H9 (cell line): ENCODE results near the gene PLP2. TPM values are rescaled to one million over a fixed set of nuclear protein-coding genes. Genes with fewer than 3 reads are reported as not detected.

ENCODE experiments used
- DNase-seq: peaks from one replicate; pipeline ENCODE4 v3.0.0-alpha.2; 2017
- H2AFZ ChIP-seq: one replicate; pipeline ENCODE4 v1.6.1; 2013; ENCODE audit warnings: mild to moderate bottlenecking, low read length, control low read depth, moderate library complexity
- H2AK5ac ChIP-seq: 2 replicates; pipeline ENCODE4 v1.6.1; 2013; ENCODE audit warnings: low read length, control low read depth, mixed read lengths; ENCODE audit not compliant: insufficient read length
- H2BK120ac ChIP-seq: one replicate; pipeline ENCODE4 v1.6.1; 2013; ENCODE audit warnings: low read depth, mild to moderate bottlenecking, low read length, control low read depth, inconsistent platforms; ENCODE audit not compliant: poor library complexity, severe bottlenecking
- H2BK12ac ChIP-seq: 2 replicates; pipeline ENCODE4 v1.6.1; 2013; ENCODE audit warnings: low read length, control low read depth, mixed read lengths, low read depth; ENCODE audit not compliant: insufficient read length
- H2BK15ac ChIP-seq: 2 replicates; pipeline ENCODE4 v1.6.1; 2013; ENCODE audit warnings: low read depth, low read length, control low read depth
- H2BK20ac ChIP-seq: one replicate; pipeline ENCODE4 v1.6.1; 2013; ENCODE audit warnings: low read depth, mild to moderate bottlenecking, low read length, control low read depth, inconsistent platforms; ENCODE audit not compliant: poor library complexity, severe bottlenecking
- H2BK5ac ChIP-seq: 2 replicates; pipeline ENCODE4 v1.6.1; 2013; ENCODE audit warnings: low read length, control low read depth, mixed read lengths; ENCODE audit not compliant: insufficient read length
- H3K14ac ChIP-seq: 2 replicates; pipeline ENCODE4 v1.6.1; 2013; ENCODE audit warnings: low read length, control low read depth; ENCODE audit not compliant: insufficient read depth
- H3K18ac ChIP-seq: 2 replicates; pipeline ENCODE4 v1.6.1; 2013; ENCODE audit warnings: low read depth, mild to moderate bottlenecking, mixed read lengths, low read length, control low read depth; ENCODE audit not compliant: insufficient read length
- H3K23ac ChIP-seq: 2 replicates; pipeline ENCODE4 v1.6.1; 2013; ENCODE audit warnings: low read length, control low read depth, mixed read lengths, low read depth; ENCODE audit not compliant: insufficient read length
- H3K23me2 ChIP-seq: 2 replicates; pipeline ENCODE4 v1.6.1; 2013; ENCODE audit warnings: low read depth, mild to moderate bottlenecking, mixed read lengths, low read length, control low read depth; ENCODE audit not compliant: insufficient read length, poor library complexity, severe bottlenecking
- H3K27ac ChIP-seq: 2 replicates; pipeline ENCODE4 v1.5.1; 2013; ENCODE audit warnings: low read length, control low read depth, mixed read lengths, low read depth; ENCODE audit not compliant: insufficient read length
- H3K27me3 ChIP-seq: 2 replicates; pipeline ENCODE4 v1.6.1; 2013; ENCODE audit warnings: low read length, control low read depth, inconsistent platforms; ENCODE audit not compliant: insufficient read depth
- H3K4ac ChIP-seq: 2 replicates; pipeline ENCODE4 v1.6.1; 2013; ENCODE audit warnings: low read depth, mild to moderate bottlenecking, control low read depth, inconsistent platforms, low read length, moderate library complexity
- H3K4me1 ChIP-seq: 2 replicates; pipeline ENCODE4 v1.6.1; 2013; ENCODE audit warnings: low read length, control low read depth, inconsistent platforms; ENCODE audit not compliant: insufficient read depth
- H3K4me2 ChIP-seq: 2 replicates; pipeline ENCODE4 v1.6.1; 2013; ENCODE audit warnings: low read length, control low read depth, mixed read lengths; ENCODE audit not compliant: insufficient read length, insufficient read depth
- H3K56ac ChIP-seq: 2 replicates; pipeline ENCODE4 v1.6.1; 2013; ENCODE audit warnings: low read depth, mild to moderate bottlenecking, mixed read lengths, low read length, control low read depth; ENCODE audit not compliant: insufficient read length
- H3K79me1 ChIP-seq: 2 replicates; pipeline ENCODE4 v1.6.1; 2013; ENCODE audit warnings: low read depth, mild to moderate bottlenecking, moderate library complexity, low read length, control low read depth, inconsistent platforms; ENCODE audit not compliant: insufficient read depth, poor library complexity, severe bottlenecking
- H3K79me2 ChIP-seq: 2 replicates; pipeline ENCODE4 v1.6.1; 2013; ENCODE audit warnings: low read length, control low read depth, inconsistent platforms; ENCODE audit not compliant: insufficient read depth
- H3K9ac ChIP-seq: 2 replicates; pipeline ENCODE4 v1.6.1; 2013; ENCODE audit warnings: low read length, control low read depth, mixed read lengths; ENCODE audit not compliant: insufficient read length; ENCODE audit errors: extremely low read depth
- H3K9me3 ChIP-seq: one replicate; pipeline ENCODE4 v1.6.1; 2013; ENCODE audit warnings: low read depth, low read length, inconsistent platforms; ENCODE audit not compliant: control insufficient read depth
- H3T11ph ChIP-seq: one replicate; pipeline ENCODE4 v1.6.1; 2013; ENCODE audit warnings: mild to moderate bottlenecking, low read length, control low read depth, inconsistent platforms
- H4K20me1 ChIP-seq: one replicate; pipeline ENCODE4 v1.6.1; 2013; ENCODE audit not compliant: control insufficient read depth, insufficient read length, insufficient read depth
- H4K5ac ChIP-seq: 2 replicates; pipeline ENCODE4 v1.6.1; 2013; ENCODE audit warnings: low read depth, mild to moderate bottlenecking, mixed read lengths, low read length, control low read depth; ENCODE audit not compliant: insufficient read length
- H4K8ac ChIP-seq: replicated peaks from 2 replicates; pipeline ENCODE4 v1.6.1; 2013; ENCODE audit warnings: low read length, control low read depth, mixed read lengths, low read depth; ENCODE audit not compliant: insufficient read length
- H4K91ac ChIP-seq: 2 replicates; pipeline ENCODE4 v1.6.1; 2013; ENCODE audit warnings: low read depth, mild to moderate bottlenecking, moderate library complexity, mixed read lengths, low read length, control low read depth; ENCODE audit not compliant: insufficient read length
- H3K27ac Mint-ChIP-seq, 3 experiments: 2 replicates in 2 of 3; 3 replicates in 1 of 3; pipeline ENCODE4 v1.8.0; 2020 to 2021; ENCODE audit warnings: mixed read lengths in 3 of 3, mild to moderate bottlenecking in 1 of 3, moderate library complexity in 1 of 3
- H3K27me3 Mint-ChIP-seq: 2 replicates; pipeline ENCODE4 v1.8.0; 2021; ENCODE audit warnings: low read depth, mild to moderate bottlenecking, moderate library complexity, mixed read lengths
- H3K36me3 Mint-ChIP-seq, 3 experiments: 2 replicates in 2 of 3; 3 replicates in 1 of 3; pipeline ENCODE4 v1.8.0; 2020 to 2021; ENCODE audit warnings: low read depth in 3 of 3, mixed read lengths in 3 of 3; ENCODE audit not compliant: insufficient read depth in 1 of 3
- H3K4me1 Mint-ChIP-seq, 2 experiments: 2 replicates each; pipeline ENCODE4 v1.8.0; 2020; ENCODE audit warnings: mixed read lengths in 2 of 2
- H3K4me3 Mint-ChIP-seq, 2 experiments: 2 replicates in 1 of 2; 3 replicates in 1 of 2; pipeline ENCODE4 v1.8.0; 2020 to 2021; ENCODE audit warnings: mild to moderate bottlenecking in 2 of 2, mixed read lengths in 2 of 2, moderate library complexity in 1 of 2
- H3K9me3 Mint-ChIP-seq, 2 experiments: 2 replicates in 1 of 2; 3 replicates in 1 of 2; pipeline ENCODE4 v1.8.0; 2020; ENCODE audit warnings: mild to moderate bottlenecking in 2 of 2, mixed read lengths in 2 of 2, moderate library complexity in 1 of 2
- CTCF ChIP-seq: fragments of 200-600 bp; sonication (generic); conservative IDR thresholded peaks from 3 replicates; pipeline ENCODE4 v1.8.0; 2021; ENCODE audit warnings: antibody characterized with exemption, mild to moderate bottlenecking
- WGBS: extraction: QIAGEN DNeasy Blood & Tissue Kit; methylation state at CpG from one replicate; pipeline ENCODE4 v1.1.7; 2013; ENCODE audit warnings: missing lambda C conversion rate, low lambda C conversion rate, mixed read lengths; ENCODE audit not compliant: insufficient read length; ENCODE audit errors: extremely low coverage; 5-methylcytosine and 5-hydroxymethylcytosine counted together
- total RNA-seq: library from RNA; stranded (reverse); gene quantifications from 2 replicates; pipeline ENCODE4 v1.2.1, GENCODE V29; 2021

The PLP2 gene
- total RNA-seq, 1 experiment from 2014 or later, result 11.7 TPM

GRCh38 chrX:49192722-49193328, 21.1 kb downstream of the PLP2 start:
- H3K23me2 ChIP-seq, result no peaks in the 10 kb centered on the region
- no peak overlapping the region for H4K91ac ChIP-seq
- no peak overlapping the region for H2AK5ac ChIP-seq
- DNase-seq, result peak; percentile 55
- H3K4ac ChIP-seq, result no peak overlapping the region
- no peaks in the 10 kb centered on the region for H3K4me1 ChIP-seq
- H3K23ac ChIP-seq, result no peak overlapping the region
- H2AFZ ChIP-seq, result no peak overlapping the region
- no peaks in the 10 kb centered on the region for H3K79me2 ChIP-seq
- no peaks in the 10 kb centered on the region for H4K20me1 ChIP-seq
- H2BK15ac ChIP-seq, result no peak overlapping the region
- H2BK5ac ChIP-seq, result no peak overlapping the region
- H3K56ac ChIP-seq, result no peak overlapping the region
- no peak overlapping the region for H2BK20ac ChIP-seq
- H3K27ac ChIP-seq, result no peak overlapping the region
- no peak overlapping the region for H3K4me2 ChIP-seq
- H3K27me3 ChIP-seq, result no peaks in the 10 kb centered on the region
- peaks cover 8 to 13% (median 12%) of the 10 kb centered on the region in 3 experiments; a peak in 6 of 7 replicates for H3K36me3 Mint-ChIP-seq
- peaks cover 2 to 19% of the 10 kb centered on the region in 2 experiments for H3K4me1 Mint-ChIP-seq
- H2BK12ac ChIP-seq, result no peak overlapping the region
- no peaks in the 10 kb centered on the region for H3K79me1 ChIP-seq
- peaks cover 16% of the 10 kb centered on the region for H3K9me3 ChIP-seq
- H3K18ac ChIP-seq, result no peak overlapping the region
- H3K9me3 Mint-ChIP-seq, result peaks cover 72 to 78% of the 10 kb centered on the region in 2 experiments
- H3K4me3 Mint-ChIP-seq, result peak overlapping the region; percentile 46 to 68; a peak in 4 of 5 replicates
- H2BK120ac ChIP-seq, result no peak overlapping the region
- H4K8ac ChIP-seq, result no peak overlapping the region
- no peak overlapping the region for H3T11ph ChIP-seq
- no CpG with 5 or more reads among the region's 10 CpGs for WGBS
- H3K27ac Mint-ChIP-seq, result peak overlapping the region in 2 of 3 experiments; percentile 47 to 69; a peak in 3 of 7 replicates
- H3K27me3 Mint-ChIP-seq, result peaks cover 6% of the 10 kb centered on the region; the same call in 1 of the 2 replicates
- H3K14ac ChIP-seq, result no peak overlapping the region
- no peak overlapping the region for H4K5ac ChIP-seq
- TF ChIP-seq CTCF, result peak; percentile 65
- no peak overlapping the region for H3K9ac ChIP-seq
